Measurements from ENCODE around the gene ARHGAP26.
"Not testable (repeated sequence)": the region's sequence is repeated elsewhere in the genome, so short reads cannot be mapped to it uniquely, and the experiment has no call there.

The ARHGAP26 gene

GRCh38 chr5:143068712-143069111 is 298.5 kb downstream of the ARHGAP26 start:
- DNase-seq, result no peak

- no peak for DNase-seq
Observed at GRCh38 chr5:143071927-143072326, 301.8 kb downstream of the ARHGAP26 start.

- DNase-seq, result no peak
Observed at GRCh38 chr5:143072734-143073133, 302.6 kb downstream of the ARHGAP26 start.

- DNase-seq, result no peak
Observed at GRCh38 chr5:143073766-143074165, 303.6 kb downstream of the ARHGAP26 start.

- no peak for DNase-seq
Observed at GRCh38 chr5:143074414-143074996, 304.3 kb downstream of the ARHGAP26 start.

- DNase-seq, result no peak
Observed at GRCh38 chr5:143076377-143076776, 306.2 kb downstream of the ARHGAP26 start.

- no peak for DNase-seq
Observed at GRCh38 chr5:143077453-143078103, 307.4 kb downstream of the ARHGAP26 start.

- DNase-seq, result no peak
Observed at GRCh38 chr5:143078313-143078712, 308.1 kb downstream of the ARHGAP26 start.

GRCh38 chr5:143078971-143079370 is 308.8 kb downstream of the ARHGAP26 start:
- DNase-seq, result no peak

- DNase-seq, result no peak
Observed at GRCh38 chr5:143080407-143080806, 310.2 kb downstream of the ARHGAP26 start.

GRCh38 chr5:143080982-143081381 is 310.8 kb downstream of the ARHGAP26 start:
- no peak for DNase-seq

GRCh38 chr5:143083006-143083405 is 312.8 kb downstream of the ARHGAP26 start:
- DNase-seq, result no peak

- DNase-seq, result no peak
Observed at GRCh38 chr5:143084407-143084806, 314.2 kb downstream of the ARHGAP26 start.

GRCh38 chr5:143085319-143085917 is 315.2 kb downstream of the ARHGAP26 start:
- no peak for DNase-seq

- no peak for DNase-seq
Observed at GRCh38 chr5:143086546-143086907, 316.4 kb downstream of the ARHGAP26 start.

GRCh38 chr5:143086908-143087637 is 316.9 kb downstream of the ARHGAP26 start:
- DNase-seq, result no peak

GRCh38 chr5:143088702-143089101 is 318.5 kb downstream of the ARHGAP26 start:
- not testable (repeated sequence) for DNase-seq

- DNase-seq, result not testable (repeated sequence)
Observed at GRCh38 chr5:143090044-143090443, 319.9 kb downstream of the ARHGAP26 start.

GRCh38 chr5:143092711-143093451 is 322.7 kb downstream of the ARHGAP26 start:
- not testable (repeated sequence) for DNase-seq

GRCh38 chr5:143093452-143094086 is 323.4 kb downstream of the ARHGAP26 start:
- DNase-seq, result no peak

- DNase-seq, result no peak
Observed at GRCh38 chr5:143094087-143094521, 323.9 kb downstream of the ARHGAP26 start.

- not testable (repeated sequence) for DNase-seq
Observed at GRCh38 chr5:143094608-143095007, 324.4 kb downstream of the ARHGAP26 start.
